Liver (tissue), 3 donors: ENCODE data around the gene IKBIP.

Source experiments
- CTCF ChIP-seq: fragments of 150-350 bp; IDR thresholded peaks from 2 replicates; pipeline ENCODE4 v1.5.1; 2017; ENCODE audit warnings: improper control_type of control experiment, low read depth, low read length; ENCODE audit not compliant: missing input control
- GABPA ChIP-seq, 2 donors: IDR thresholded peaks in 1 of 2; conservative IDR thresholded peaks in 1 of 2; 2 replicates each; pipeline ENCODE4 v1.6.1; 2016; ENCODE audit warnings: antibody characterized with exemption in 2 of 2, mild to moderate bottlenecking in 1 of 2, moderate library complexity in 1 of 2
- JUND ChIP-seq, 2 donors: IDR thresholded peaks; 2 replicates each; pipeline ENCODE4 v1.6.1; 2016; ENCODE audit warnings: antibody characterized with exemption in 2 of 2
- SP1 ChIP-seq: IDR thresholded peaks from 2 replicates; pipeline ENCODE4 v1.6.1; 2018; ENCODE audit warnings: antibody characterized with exemption, mild to moderate bottlenecking
- ZBTB33 ChIP-seq: IDR thresholded peaks from 2 replicates; pipeline ENCODE4 v1.6.1; 2016; ENCODE audit warnings: antibody characterized with exemption
- TF ChIP-seq, protein P1 (sequence below): IDR thresholded peaks from 2 replicates; pipeline ENCODE4 v1.6.1; 2016; ENCODE audit warnings: antibody characterized with exemption, mild to moderate bottlenecking
- TF ChIP-seq, protein P2 (sequence below): IDR thresholded peaks from 2 replicates; pipeline ENCODE4 v1.6.1; 2016; ENCODE audit warnings: antibody characterized with exemption
- donor health status: healthy.
- donor health status: healthy.

DNA sequence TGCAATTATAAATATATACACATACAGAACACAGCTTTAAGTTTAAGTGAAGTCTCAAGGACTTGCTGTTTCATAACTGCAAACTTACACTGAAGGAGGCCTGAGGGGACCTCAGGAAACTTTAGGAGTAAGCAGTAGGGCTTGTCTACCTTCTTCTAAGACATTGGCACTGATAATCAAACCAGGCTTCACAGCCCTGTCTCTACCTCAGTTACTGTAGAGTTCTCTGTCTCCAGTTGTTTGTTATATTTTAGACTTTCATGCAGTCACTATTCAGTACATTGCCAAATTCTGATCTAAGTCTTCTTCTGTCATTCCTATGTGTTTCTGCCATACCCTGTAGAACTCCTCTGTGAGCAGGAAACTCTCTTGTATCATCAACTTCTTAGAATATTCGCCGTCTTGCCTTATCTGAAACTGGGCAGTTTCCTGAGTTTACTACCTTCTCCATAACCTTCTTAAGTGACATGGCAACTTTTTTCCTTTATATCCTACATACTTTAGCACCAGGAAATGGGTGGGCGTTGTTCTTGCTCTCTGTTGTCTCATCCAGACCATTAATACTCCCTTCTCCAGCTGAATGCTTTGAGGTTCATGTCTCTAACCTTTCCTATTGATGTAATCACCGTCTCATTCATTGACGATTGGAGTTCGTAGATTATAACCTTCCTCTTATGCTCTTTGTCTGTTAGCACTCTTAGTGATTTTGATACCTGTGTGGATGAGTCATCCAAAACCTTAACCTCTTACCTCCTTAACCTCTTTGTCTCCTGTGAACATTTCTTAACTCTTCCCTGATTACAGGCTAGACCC lies 11.9 kb upstream of the IKBIP start:
- no peak for TF ChIP-seq ZBTB33
- no peak for TF ChIP-seq CTCF
- no peak for TF ChIP-seq SP1
- TF ChIP-seq, protein P1, sequence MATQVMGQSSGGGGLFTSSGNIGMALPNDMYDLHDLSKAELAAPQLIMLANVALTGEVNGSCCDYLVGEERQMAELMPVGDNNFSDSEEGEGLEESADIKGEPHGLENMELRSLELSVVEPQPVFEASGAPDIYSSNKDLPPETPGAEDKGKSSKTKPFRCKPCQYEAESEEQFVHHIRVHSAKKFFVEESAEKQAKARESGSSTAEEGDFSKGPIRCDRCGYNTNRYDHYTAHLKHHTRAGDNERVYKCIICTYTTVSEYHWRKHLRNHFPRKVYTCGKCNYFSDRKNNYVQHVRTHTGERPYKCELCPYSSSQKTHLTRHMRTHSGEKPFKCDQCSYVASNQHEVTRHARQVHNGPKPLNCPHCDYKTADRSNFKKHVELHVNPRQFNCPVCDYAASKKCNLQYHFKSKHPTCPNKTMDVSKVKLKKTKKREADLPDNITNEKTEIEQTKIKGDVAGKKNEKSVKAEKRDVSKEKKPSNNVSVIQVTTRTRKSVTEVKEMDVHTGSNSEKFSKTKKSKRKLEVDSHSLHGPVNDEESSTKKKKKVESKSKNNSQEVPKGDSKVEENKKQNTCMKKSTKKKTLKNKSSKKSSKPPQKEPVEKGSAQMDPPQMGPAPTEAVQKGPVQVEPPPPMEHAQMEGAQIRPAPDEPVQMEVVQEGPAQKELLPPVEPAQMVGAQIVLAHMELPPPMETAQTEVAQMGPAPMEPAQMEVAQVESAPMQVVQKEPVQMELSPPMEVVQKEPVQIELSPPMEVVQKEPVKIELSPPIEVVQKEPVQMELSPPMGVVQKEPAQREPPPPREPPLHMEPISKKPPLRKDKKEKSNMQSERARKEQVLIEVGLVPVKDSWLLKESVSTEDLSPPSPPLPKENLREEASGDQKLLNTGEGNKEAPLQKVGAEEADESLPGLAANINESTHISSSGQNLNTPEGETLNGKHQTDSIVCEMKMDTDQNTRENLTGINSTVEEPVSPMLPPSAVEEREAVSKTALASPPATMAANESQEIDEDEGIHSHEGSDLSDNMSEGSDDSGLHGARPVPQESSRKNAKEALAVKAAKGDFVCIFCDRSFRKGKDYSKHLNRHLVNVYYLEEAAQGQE: no peak
- TF ChIP-seq JUND (IDR thresholded peaks at IDR 0.05): no peak
- TF ChIP-seq, protein P2, sequence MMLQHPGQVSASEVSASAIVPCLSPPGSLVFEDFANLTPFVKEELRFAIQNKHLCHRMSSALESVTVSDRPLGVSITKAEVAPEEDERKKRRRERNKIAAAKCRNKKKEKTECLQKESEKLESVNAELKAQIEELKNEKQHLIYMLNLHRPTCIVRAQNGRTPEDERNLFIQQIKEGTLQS: no peak
- TF ChIP-seq GABPA (IDR thresholded peaks at IDR 0.05 in 1 of 2, conservative IDR thresholded peaks at IDR 0.05 in 1 of 2): no peak
